Naive B cell (primary cell): ENCODE results near the gene GJC2. TPM values are rescaled to one million over a fixed set of nuclear protein-coding genes. Genes with fewer than 3 reads are reported as not detected.

Experiments used
- ATAC-seq, 2 donors: fragments of 150-1000 bp; cut with Tn5 transposase; 2 replicates each; pipeline ENCODE4 v1.10.0; 2021; ENCODE audit warnings: low read depth in 2 of 2, mild to moderate bottlenecking in 2 of 2, moderate library complexity in 2 of 2
- DNase-seq: peaks from one replicate; pipeline ENCODE4 v3.0.0; 2022
- H3K27ac Mint-ChIP-seq, 6 donors: one replicate each; pipeline ENCODE4 v1.8.0; 2020 to 2022; ENCODE audit warnings: mild to moderate bottlenecking in 6 of 6, mixed read lengths in 6 of 6, moderate library complexity in 5 of 6, inconsistent platforms in 2 of 6
- H3K27me3 Mint-ChIP-seq, 3 donors: one replicate each; pipeline ENCODE4 v1.8.0; 2021 to 2022; ENCODE audit warnings: mixed read lengths in 3 of 3, mild to moderate bottlenecking in 1 of 3
- H3K36me3 Mint-ChIP-seq, 2 donors: one replicate each; pipeline ENCODE4 v1.8.0; 2020 to 2022; ENCODE audit warnings: mixed read lengths in 2 of 2, inconsistent platforms in 1 of 2, mild to moderate bottlenecking in 1 of 2
- H3K4me1 Mint-ChIP-seq, 3 donors: one replicate each; pipeline ENCODE4 v1.8.0; 2020 to 2022; ENCODE audit warnings: mixed read lengths in 3 of 3, inconsistent platforms in 1 of 3, mild to moderate bottlenecking in 1 of 3, moderate library complexity in 1 of 3
- H3K4me3 Mint-ChIP-seq, 8 donors: one replicate each; pipeline ENCODE4 v1.8.0; 2020 to 2022; ENCODE audit warnings: mild to moderate bottlenecking in 8 of 8, mixed read lengths in 8 of 8, moderate library complexity in 8 of 8, inconsistent platforms in 2 of 8
- H3K9me3 Mint-ChIP-seq, 7 donors: one replicate each; pipeline ENCODE4 v1.8.0; 2020 to 2022; ENCODE audit warnings: mixed read lengths in 7 of 7, mild to moderate bottlenecking in 5 of 7, inconsistent platforms in 2 of 7, moderate library complexity in 1 of 7
- polyA plus RNA-seq, 6 donors: library from polyadenylated mRNA; unstranded; fragments of 300-500 nt; fragmentation: Illumina TruSeq; gene quantifications; one replicate each; pipeline ENCODE4 v1.2.3, GENCODE V29; 2021; ENCODE audit warnings: low read depth in 6 of 6

Gene GJC2
- polyA plus RNA-seq, 6 donors from 2014 or later: not detected

DNA sequence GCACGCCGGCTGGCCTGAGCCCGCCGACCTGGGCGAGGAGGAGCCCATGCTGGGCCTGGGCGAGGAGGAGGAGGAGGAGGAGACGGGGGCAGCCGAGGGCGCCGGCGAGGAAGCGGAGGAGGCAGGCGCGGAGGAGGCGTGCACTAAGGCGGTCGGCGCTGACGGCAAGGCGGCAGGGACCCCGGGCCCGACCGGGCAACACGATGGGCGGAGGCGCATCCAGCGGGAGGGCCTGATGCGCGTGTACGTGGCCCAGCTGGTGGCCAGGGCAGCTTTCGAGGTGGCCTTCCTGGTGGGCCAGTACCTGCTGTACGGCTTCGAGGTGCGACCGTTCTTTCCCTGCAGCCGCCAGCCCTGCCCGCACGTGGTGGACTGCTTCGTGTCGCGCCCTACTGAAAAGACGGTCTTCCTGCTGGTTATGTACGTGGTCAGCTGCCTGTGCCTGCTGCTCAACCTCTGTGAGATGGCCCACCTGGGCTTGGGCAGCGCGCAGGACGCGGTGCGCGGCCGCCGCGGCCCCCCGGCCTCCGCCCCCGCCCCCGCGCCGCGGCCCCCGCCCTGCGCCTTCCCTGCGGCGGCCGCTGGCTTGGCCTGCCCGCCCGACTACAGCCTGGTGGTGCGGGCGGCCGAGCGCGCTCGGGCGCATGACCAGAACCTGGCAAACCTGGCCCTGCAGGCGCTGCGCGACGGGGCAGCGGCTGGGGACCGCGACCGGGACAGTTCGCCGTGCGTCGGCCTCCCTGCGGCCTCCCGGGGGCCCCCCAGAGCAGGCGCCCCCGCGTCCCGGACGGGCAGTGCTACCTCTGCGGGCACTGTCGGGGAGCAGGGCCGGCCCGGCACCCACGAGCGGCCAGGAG is 8.6 kb downstream of the GJC2 start:
- no peak for ATAC-seq

DNA sequence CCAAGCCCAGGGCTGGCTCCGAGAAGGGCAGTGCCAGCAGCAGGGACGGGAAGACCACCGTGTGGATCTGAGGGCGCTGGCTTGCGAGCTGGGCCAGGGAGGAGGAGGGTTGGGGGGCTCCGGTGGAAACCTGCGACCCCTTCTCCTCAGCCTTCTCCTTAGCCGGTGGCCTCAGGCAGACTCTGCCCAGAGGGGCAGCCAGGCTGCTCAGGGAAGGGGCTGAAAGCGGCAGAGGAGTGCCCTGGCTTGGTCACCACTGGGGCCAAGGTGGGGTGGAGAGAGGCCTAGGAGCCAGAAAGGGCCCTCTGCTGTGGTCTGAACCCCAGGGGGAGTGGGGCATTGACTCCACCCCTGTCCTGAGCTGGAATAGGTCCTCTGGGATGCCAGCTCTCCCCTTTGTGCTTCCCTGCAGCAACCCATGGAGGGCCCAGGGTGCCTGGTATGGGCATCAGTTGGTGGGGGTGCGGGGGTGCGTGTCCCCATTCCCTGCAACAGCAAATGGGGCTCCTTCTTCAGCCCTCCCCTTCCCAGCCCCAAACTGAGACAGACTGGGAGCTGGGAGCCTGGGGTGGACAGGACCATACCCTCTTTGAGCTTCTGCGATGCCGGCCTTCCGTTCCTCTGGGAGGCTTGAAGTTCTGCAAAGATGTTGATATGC is 9.4 kb downstream of the GJC2 start:
- no peak for DNase-seq
- ATAC-seq: no peak
- H3K4me3 Mint-ChIP-seq: no peak overlapping the region
- peaks cover 0 to 5% (median 0%) of the 10 kb centered on the region in 3 donors for H3K27me3 Mint-ChIP-seq
- H3K4me1 Mint-ChIP-seq: peaks cover 3 to 10% (median 8%) of the 10 kb centered on the region in 3 donors
- H3K9me3 Mint-ChIP-seq: no peaks in the 10 kb centered on the region
- H3K27ac Mint-ChIP-seq: peak overlapping the region in 1 of 6 donors; percentile 30
- H3K36me3 Mint-ChIP-seq: no peaks in the 10 kb centered on the region

More for the DNA sequence above, 8.6 kb downstream of the GJC2 start:
- Mint-ChIP-seq H3K9me3 (no peaks in the 10 kb centered on the region), H3K4me1 (peaks cover 0 to 6% (median 4%) of the 10 kb centered on the region in 3 donors), H3K36me3 (no peaks in the 10 kb centered on the region), H3K27me3 (peaks cover 0 to 5% (median 0%) of the 10 kb centered on the region in 3 donors), H3K4me3 (no peak overlapping the region), H3K27ac (no peak overlapping the region)
- no peak for DNase-seq

DNA sequence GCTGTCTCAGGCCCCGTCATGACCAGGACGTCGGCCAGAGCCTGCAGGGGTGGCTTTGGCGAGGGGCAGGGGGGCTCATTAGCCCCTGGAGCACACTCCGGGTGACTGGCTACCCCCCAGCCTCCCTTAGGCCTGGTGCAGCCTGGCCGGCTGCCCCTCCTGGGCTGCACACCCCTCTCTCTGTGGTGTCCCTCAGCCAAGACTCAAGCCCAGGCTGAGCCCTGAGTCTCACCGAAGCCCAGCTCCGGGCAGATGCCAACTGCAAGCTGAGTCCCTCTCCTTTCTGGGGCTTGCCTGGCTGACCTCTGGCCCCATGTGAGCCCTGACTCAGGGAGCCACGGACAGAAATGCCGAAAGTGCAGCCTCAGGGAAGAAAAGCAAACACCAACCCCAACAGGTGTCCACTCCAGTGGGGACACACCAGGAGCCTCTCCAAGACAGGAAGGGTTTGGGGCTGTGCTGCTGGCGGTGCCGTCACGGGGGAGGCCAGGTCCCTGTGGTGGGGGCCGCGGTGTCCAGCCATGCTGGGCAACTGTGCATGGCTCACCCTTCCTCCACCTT is 10.6 kb downstream of the GJC2 start:
- peaks cover 15 to 20% (median 17%) of the 10 kb centered on the region in 3 donors for H3K4me1 Mint-ChIP-seq
- no peak overlapping the region for H3K27ac Mint-ChIP-seq
- ATAC-seq (no peak), DNase-seq (no peak)
- no peaks in the 10 kb centered on the region for H3K36me3 Mint-ChIP-seq
- peaks cover 0 to 5% (median 0%) of the 10 kb centered on the region in 3 donors for H3K27me3 Mint-ChIP-seq
- no peak overlapping the region for H3K4me3 Mint-ChIP-seq
- no peaks in the 10 kb centered on the region for H3K9me3 Mint-ChIP-seq

DNA sequence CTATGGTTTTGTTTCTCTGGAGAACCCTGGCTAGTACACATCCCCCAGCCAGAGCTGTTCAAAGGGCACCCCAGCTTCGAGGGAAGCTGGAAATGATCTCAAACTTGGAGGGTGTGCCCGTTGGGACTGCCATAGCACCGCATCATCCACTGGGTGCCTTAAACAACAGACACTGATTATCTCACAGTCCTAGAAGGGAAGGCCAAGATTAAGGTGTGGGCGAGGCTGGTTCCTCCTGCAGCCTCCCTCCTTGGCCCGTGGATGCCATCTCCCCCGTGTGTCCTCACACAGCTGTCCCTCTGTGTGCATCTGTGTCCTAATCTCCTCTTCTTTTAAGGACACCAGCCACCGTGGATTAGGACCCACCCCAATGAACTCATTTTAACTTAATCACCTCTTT is 11.6 kb downstream of the GJC2 start:
- peak overlapping the region in 1 of 6 donors; percentile 66 for H3K27ac Mint-ChIP-seq
- peaks cover 15 to 20% (median 18%) of the 10 kb centered on the region in 3 donors for H3K4me1 Mint-ChIP-seq
- no peaks in the 10 kb centered on the region for H3K36me3 Mint-ChIP-seq
- ATAC-seq: no peak
- H3K27me3 Mint-ChIP-seq: peaks cover 0 to 5% (median 0%) of the 10 kb centered on the region in 3 donors
- H3K9me3 Mint-ChIP-seq: no peaks in the 10 kb centered on the region
- no peak for DNase-seq
- peak overlapping the region in 1 of 8 donors; percentile 16 for H3K4me3 Mint-ChIP-seq

DNA sequence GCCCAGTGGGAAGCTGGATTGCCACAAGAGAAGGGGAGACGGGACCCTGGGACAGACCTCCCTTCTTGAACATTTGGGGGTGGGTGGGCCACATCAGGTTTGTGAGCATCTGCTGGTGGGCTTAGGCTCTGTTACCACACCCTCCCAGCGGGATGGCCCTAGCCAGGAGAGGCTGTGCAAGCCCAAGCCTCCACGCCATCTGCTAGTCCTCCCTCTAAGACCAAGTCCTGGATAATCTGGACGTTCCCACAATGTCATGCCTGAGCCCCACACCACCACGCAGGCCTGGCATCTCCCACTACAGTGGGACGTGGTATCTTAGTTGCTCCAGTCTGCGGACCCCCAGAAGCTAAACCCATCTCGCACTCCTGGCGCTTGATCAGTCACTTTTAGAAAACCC is 12.1 kb downstream of the GJC2 start:
- no peaks in the 10 kb centered on the region for H3K36me3 Mint-ChIP-seq
- DNase-seq (no peak), ATAC-seq (no peak)
- H3K4me3 Mint-ChIP-seq: peak overlapping the region in 2 of 8 donors; percentile 16 to 62
- peaks cover 0 to 3% (median 0%) of the 10 kb centered on the region in 3 donors for H3K27me3 Mint-ChIP-seq
- H3K27ac Mint-ChIP-seq: peak overlapping the region in 1 of 6 donors; percentile 66
- no peaks in the 10 kb centered on the region for H3K9me3 Mint-ChIP-seq
- H3K4me1 Mint-ChIP-seq: peaks cover 18 to 24% (median 22%) of the 10 kb centered on the region in 3 donors

DNA sequence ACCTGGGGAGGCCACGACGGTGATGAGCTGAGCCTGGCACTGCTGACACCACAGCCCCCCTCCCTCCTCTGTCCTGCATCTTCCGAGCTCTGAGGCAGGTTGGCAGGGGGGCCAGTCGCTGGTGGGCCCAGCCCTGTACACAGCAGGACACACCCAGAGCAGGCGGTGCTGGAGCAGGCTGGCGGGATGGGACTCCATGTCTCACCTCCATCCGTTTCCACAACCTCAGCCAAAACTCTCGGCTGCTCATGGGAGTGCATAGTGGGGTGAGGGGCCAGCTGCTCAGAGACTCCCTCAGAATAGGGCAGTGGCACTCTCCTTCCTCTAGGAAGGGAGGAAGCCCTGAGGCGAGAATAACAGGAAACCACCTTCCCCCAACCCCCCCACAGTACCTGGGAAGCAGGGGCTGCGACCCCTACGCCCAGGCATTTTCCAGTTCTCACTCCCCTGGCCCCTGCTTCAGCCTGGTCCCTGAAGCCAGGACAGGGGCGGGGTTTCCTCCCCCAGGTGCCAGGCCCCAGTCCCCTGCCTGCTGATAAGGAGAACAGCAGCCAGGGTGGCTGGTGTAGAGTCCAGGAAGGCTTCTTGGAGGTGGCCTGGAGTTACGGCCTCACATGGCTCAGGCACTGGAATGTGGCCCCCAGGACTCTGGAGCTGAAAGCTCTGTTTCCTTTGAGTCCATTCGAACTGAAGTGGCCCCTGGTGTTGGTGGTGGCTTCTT is 12.7 kb downstream of the GJC2 start:
- Mint-ChIP-seq H3K27ac (peak overlapping the region in 1 of 6 donors; percentile 59), H3K4me3 (peak overlapping the region in 2 of 8 donors; percentile 16 to 33), H3K4me1 (peaks cover 18 to 25% (median 23%) of the 10 kb centered on the region in 3 donors), H3K36me3 (no peaks in the 10 kb centered on the region), H3K9me3 (no peaks in the 10 kb centered on the region), H3K27me3 (no peaks in the 10 kb centered on the region)
- no peak for ATAC-seq
- DNase-seq: no peak

DNA sequence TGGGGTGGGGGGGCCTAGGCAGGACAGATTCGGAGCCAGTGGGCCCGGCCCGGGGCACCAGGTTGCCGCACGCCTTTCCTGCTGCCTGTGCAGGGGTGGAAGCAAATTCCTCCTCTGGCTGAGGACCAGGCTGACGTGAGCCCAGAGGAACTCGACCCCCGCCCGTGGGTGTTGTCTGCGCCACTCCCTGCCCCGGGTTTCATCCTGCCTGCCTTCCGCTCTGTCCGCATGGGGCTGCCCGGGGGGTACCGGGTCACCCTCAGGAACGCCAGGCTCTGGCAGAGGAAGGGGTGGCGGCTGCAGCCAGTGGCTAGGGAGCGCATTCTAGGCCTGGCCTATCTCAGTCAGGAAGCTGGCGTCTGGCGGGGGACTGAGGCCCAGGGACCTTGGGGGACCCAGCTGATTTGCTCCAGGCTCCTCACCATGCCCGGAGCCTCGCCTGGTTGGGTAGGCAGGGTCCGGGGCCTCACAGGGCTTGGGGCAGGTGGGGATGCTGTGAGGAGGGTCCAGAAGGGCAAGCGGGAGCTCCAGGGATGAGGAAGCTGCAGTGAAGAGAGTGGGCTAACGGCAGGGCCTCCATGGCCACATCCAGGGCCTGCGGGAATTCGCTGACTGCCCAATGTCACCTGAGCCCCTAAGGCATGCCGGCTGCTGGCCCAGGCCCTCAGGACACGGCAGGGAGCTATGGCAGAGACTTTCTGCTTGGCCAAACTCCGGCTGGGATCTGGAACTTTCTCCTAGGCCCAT is 13.4 kb downstream of the GJC2 start:
- no peak for DNase-seq
- no peak overlapping the region for H3K27ac Mint-ChIP-seq
- no peaks in the 10 kb centered on the region for H3K27me3 Mint-ChIP-seq
- no peaks in the 10 kb centered on the region for H3K9me3 Mint-ChIP-seq
- peaks cover 18 to 30% (median 23%) of the 10 kb centered on the region in 3 donors for H3K4me1 Mint-ChIP-seq
- H3K4me3 Mint-ChIP-seq: peak overlapping the region in 3 of 8 donors; percentile 12 to 87 (median 41)
- H3K36me3 Mint-ChIP-seq: no peaks in the 10 kb centered on the region
- ATAC-seq: no peak

DNA sequence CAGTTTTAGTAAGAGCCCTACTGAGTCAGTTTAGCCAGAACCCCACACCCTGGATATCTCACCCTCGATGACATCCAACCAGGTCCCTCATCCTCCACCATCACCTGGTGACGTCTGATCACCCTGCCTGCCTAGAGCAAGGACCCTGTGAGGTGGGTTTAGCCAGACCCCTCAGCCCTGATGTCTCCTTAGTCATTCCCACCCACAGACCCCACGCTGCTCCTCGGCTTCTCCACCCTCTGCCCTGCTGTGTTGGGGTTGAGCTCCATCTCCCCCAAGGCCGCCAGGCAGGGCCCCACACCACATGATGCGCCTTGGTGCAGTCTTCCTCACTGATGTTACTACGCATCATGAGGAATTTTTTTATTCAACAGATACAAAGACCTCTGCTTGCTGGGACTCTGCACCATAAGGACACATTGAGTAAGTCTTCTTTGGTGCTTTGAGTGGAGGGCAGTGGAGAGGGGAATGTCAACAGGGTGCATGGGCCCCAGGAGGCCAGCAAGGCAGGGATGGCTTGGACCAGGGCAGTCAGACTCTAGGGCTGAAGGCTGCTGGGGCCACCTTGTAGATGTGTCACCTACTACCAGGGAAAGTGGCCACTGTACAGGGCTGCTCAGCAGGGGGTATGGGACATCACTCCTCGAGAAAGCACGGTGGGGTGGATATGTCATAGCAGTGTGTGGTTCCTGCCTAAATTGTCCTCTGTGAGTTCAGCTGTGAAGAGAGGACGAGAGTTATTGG is 14.2 kb downstream of the GJC2 start:
- no peaks in the 10 kb centered on the region for H3K9me3 Mint-ChIP-seq
- no peak for DNase-seq

DNA sequence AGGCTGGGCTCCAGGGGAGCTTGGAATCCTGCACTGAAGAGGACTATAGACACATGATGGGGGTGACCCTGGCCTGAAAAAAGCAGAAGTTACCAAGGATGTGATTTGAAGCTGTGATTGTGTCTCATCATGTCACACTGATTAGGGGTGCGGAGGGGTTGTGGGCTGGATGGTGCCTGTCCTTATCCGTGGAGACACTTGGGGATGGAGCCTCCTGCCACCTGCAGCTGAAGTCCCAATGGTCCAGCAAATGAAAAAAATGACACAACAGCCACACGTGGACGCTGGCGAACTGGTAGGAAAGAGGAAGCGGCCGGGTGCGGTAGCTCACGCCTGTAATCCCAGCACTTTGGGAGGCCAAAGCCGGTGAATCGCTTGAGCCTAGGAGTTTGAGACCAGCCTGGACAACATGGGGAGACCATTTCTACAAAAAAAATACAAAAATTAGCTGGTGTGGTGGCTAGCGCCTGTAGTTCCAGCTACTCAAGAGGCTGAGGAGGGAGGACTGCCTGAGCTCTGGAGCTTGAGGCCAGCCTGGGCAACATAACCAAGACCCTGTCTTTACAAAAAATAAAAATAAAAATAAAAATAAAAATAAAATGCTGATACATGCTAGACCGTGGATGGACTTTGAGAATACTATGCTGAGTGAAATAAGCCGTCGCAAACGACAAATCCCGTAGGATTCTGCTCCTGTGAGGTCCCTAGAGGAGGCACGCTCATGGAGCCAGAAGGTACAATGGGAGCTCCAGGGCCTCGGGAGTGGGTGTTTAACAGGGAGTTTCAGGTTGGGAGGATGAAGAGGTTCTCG is 15.0 kb downstream of the GJC2 start:
- peak overlapping the region; percentile 86 to 97 (median 92) for H3K4me3 Mint-ChIP-seq
- H3K27me3 Mint-ChIP-seq: no peaks in the 10 kb centered on the region
- H3K4me1 Mint-ChIP-seq: peaks cover 27 to 41% (median 34%) of the 10 kb centered on the region in 3 donors
- no peaks in the 10 kb centered on the region for H3K9me3 Mint-ChIP-seq
- H3K36me3 Mint-ChIP-seq: no peaks in the 10 kb centered on the region
- peak overlapping the region; percentile 94 to 99 (median 98) for H3K27ac Mint-ChIP-seq
- ATAC-seq (no peak), DNase-seq (no peak)

More for the DNA sequence above, 14.2 kb downstream of the GJC2 start:
- Mint-ChIP-seq H3K4me3 (peak overlapping the region; percentile 81 to 94 (median 85)), H3K27ac (peak overlapping the region; percentile 94 to 99 (median 98)), H3K36me3 (no peaks in the 10 kb centered on the region), H3K27me3 (no peaks in the 10 kb centered on the region), H3K4me1 (peaks cover 24 to 35% (median 30%) of the 10 kb centered on the region in 3 donors)
- no peak for ATAC-seq

DNA sequence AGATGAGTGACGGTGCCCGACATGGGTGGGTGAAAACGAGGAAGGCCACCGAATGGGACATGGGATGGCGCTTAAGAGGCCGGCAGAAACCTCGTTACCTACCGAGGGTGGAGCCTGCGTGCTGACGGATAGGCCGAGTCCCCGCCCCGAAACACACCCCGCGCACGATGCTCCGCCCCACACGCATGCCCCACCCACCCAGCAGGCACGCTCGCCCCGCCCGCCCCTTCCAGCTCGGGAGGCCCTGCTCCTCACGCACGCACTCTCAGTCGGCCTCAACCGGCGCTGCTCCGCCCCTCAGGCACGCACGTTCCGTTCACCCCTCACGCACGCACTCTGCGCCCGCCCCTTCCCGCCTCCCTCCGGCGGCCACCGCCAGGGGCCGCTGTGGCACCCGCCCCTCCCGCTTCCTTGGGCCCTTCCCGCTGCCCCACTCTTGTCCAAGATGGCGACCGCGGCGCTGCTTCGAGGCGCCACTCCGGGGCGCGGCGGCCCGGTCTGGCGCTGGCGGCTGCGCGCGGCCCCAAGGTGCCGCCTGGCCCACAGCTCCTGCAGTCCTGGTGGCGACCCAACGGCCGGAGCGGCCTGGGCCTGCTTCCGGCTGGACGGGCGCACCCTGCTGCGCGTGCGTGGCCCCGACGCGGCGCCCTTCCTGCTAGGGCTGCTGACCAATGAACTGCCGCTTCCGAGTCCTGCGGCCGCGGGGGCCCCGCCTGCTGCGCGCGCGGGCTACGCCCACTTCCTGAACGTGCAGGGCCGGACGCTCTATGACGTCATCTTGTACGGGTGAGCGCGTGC is 15.8 kb downstream of the GJC2 start, which contains the start of gene IBA57:
IBA57 (plus strand) TSS at position 433 of the 798 bp plus-strand sequence; CDS start at position 446, 13 bp downstream.
- Mint-ChIP-seq H3K4me1 (peaks cover 27 to 42% (median 37%) of the 10 kb centered on the region in 3 donors), H3K27me3 (no peaks in the 10 kb centered on the region), H3K36me3 (no peaks in the 10 kb centered on the region), H3K4me3 (peak within 1 kb of the TSS; percentile 86 to 97 (median 92)), H3K27ac (peak within 1 kb of the TSS; percentile 95 to 99 (median 98)), H3K9me3 (no peaks in the 10 kb centered on the region)
- DNase-seq: peak; percentile 100
- peak; percentile 74 to 75 for ATAC-seq
